ENCODE data around the gene SFTPB. TPM values are rescaled to one million over a fixed set of nuclear protein-coding genes. Genes with fewer than 3 reads are reported as not detected.

The SFTPB gene
- total RNA-seq, 1 donor from 2014 or later = not detected

DNA sequence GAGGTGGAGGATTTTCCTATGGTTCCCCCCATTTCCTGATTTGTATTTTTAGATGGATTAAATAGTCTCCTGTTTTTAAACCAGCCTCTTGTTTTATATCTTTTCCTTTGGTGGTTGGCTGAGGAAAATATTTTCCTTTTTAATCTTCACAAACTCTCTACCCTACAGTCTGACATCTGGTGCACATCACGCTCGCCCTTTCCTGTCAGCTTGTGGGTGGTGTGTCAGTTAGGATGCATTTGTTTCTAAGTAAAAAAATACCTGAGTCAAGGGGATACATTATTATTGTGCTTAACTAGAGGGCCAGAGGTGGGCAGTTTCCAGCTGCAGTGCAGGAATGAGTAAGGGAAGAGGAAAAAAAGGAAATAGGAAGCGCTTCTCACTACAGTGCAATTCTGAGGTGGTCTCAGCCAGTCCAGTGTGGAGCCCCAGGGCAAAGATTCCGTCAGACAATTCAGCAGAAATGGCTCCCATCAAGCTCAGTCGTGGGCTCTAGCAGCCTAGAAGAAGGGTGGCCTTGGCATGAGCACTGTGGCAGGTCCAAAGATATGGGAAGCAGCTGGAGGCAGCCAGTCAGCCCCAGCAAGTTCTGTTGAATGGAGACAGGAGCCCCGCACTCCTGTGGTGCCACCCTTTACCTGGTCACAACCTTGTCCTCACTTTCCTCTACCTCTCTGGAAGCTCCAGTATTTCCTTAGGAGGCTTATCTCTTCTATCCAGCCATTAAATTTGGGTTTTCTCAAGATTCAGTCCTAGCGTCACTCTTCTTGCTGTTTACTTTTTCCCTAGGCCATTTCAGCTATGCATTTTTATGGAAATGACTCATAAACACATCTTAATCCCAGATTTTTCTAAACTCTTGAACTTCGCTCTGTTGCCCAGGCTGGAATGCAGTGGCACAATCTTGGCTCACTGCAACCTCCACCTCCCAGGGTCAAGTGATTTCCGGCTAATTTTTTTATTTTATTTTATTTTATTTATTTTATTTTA is 18.5 kb downstream of the SFTPB start:
- H3K36me3 ChIP-seq = peaks cover 95% of the 10 kb centered on the region
- H3K27ac ChIP-seq (replicated peaks) = peak overlapping the region; percentile 54

DNA sequence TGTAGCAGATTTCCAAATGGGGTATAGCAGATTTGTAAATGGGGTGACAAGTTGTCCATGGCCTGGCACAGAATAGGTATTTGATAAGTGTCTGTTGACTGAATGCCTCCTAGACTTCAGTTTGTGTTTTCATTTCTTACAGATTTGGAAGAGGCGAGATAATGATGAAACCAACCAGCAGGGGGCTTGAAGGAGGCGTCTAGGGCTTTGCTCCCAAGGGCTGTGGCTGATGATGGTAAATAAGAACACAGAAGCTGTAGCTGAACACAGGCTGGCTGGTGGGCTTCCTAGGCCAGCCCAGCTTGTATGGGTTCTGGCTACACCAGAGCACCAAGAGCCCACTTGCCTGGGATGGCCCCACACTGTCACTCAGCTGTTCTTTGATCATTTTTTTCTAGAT is 19.4 kb downstream of the SFTPB start:
- Histone ChIP-seq H3K36me3 (peaks cover 95% of the 10 kb centered on the region), H3K4me1 (peaks cover 16% of the 10 kb centered on the region), H3K4me3 (no peak overlapping the region), H3K27me3 (ENCODE audit: low read depth) (no peaks in the 10 kb centered on the region), H3K9me3 (replicated peaks) (no peaks in the 10 kb centered on the region), H3K27ac (replicated peaks) (peak overlapping the region; percentile 54)
- DNase-seq = no peak
- intact Hi-C loops (cut with micrococcal nuclease) = loop anchor here (10.0 kb wide), 1 partner anchor 56 kb away; no protein-coding TSS in a partner anchor
- TF ChIP-seq, protein P1, sequence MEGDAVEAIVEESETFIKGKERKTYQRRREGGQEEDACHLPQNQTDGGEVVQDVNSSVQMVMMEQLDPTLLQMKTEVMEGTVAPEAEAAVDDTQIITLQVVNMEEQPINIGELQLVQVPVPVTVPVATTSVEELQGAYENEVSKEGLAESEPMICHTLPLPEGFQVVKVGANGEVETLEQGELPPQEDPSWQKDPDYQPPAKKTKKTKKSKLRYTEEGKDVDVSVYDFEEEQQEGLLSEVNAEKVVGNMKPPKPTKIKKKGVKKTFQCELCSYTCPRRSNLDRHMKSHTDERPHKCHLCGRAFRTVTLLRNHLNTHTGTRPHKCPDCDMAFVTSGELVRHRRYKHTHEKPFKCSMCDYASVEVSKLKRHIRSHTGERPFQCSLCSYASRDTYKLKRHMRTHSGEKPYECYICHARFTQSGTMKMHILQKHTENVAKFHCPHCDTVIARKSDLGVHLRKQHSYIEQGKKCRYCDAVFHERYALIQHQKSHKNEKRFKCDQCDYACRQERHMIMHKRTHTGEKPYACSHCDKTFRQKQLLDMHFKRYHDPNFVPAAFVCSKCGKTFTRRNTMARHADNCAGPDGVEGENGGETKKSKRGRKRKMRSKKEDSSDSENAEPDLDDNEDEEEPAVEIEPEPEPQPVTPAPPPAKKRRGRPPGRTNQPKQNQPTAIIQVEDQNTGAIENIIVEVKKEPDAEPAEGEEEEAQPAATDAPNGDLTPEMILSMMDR (IDR thresholded peaks at IDR 0.05; ENCODE audit: borderline replicate concordance) = peak; percentile 57

More for the DNA sequence above, 18.5 kb downstream of the SFTPB start:
- TF ChIP-seq, protein P1 (IDR thresholded peaks at IDR 0.05; ENCODE audit: borderline replicate concordance) = no peak
- no peak for DNase-seq
- no peaks in the 10 kb centered on the region for H3K9me3 ChIP-seq (replicated peaks)
- no peak overlapping the region for H3K4me3 ChIP-seq
- H3K4me1 ChIP-seq = peaks cover 16% of the 10 kb centered on the region
- intact Hi-C loops (cut with micrococcal nuclease) = loop anchor here (10.0 kb wide), 1 partner anchor 55 kb away; no protein-coding TSS in a partner anchor
- no peaks in the 10 kb centered on the region for H3K27me3 ChIP-seq (ENCODE audit: low read depth)

DNA sequence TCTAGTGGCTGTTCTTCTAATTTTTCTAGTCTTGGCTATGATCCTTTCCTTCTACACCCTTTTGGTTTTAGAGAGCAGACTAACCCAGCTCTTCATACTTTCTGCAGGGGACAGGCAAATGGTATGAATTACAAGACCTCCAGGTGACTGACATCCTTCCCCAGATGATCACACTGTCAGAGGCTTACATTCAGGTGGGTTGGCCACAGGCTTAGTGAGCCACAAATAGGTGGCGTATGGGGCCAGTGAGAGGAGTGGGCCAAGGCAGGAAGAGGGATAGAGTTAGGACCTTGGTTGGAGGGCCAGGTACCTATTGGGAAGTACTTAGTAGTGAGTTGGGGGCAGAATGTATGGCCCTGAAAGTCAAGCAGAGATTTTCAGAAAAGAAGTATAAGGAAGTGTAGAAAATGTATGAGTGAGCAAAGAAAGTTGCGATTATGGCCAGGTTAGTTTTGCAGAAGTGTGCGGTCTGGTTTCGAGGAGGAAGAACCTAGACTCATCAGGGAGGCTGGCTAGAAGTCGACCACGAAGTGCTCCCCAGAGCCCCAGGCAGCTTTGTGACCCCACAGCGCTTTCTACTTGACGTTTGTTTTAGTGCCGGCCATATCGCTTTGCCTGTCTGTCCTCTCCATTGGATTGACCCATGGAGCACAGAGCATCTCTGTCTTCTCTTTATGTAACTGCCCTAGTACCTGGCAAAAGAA is 20.0 kb downstream of the SFTPB start:
- Histone ChIP-seq H3K27ac (replicated peaks) (no peak overlapping the region), H3K4me3 (no peak overlapping the region), H3K36me3 (peaks cover 95% of the 10 kb centered on the region), H3K9me3 (replicated peaks) (no peaks in the 10 kb centered on the region), H3K27me3 (ENCODE audit: low read depth) (no peaks in the 10 kb centered on the region), H3K4me1 (peaks cover 16% of the 10 kb centered on the region)
- DNase-seq = no peak
- intact Hi-C loops (cut with micrococcal nuclease) = loop anchor here (10.0 kb wide), 1 partner anchor 57 kb away; no protein-coding TSS in a partner anchor
- TF ChIP-seq, protein P1 (IDR thresholded peaks at IDR 0.05; ENCODE audit: borderline replicate concordance) = no peak

DNA sequence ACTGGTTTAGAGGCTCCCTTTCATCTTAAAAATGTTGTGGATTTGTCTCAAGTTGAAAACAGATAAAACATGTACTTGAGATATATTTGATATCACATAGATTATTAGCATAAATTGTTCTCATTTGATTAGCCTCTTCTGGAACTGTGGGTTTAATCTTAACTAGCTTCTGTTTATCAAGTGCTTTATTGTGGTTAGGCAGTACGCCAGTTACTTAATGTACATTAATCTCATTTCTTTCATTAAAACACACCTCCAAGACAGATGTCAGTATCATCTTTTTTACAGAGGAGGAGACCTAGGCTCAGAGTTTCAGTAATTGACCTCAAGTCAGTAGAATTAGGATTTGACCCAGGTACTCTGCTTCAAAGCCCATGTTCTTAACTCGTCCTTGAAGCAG is 21.8 kb downstream of the SFTPB start:
- no peak for DNase-seq
- intact Hi-C loops (cut with micrococcal nuclease) = loop anchor here (10.0 kb wide), 1 partner anchor 59 kb away; no protein-coding TSS in a partner anchor
- no peak overlapping the region for H3K4me3 ChIP-seq
- peaks cover 99% of the 10 kb centered on the region for H3K36me3 ChIP-seq
- H3K9me3 ChIP-seq (replicated peaks) = no peaks in the 10 kb centered on the region
- H3K27ac ChIP-seq (replicated peaks) = no peak overlapping the region
- H3K27me3 ChIP-seq (ENCODE audit: low read depth) = no peaks in the 10 kb centered on the region
- TF ChIP-seq, protein P1 (IDR thresholded peaks at IDR 0.05; ENCODE audit: borderline replicate concordance) = no peak
- peaks cover 16% of the 10 kb centered on the region for H3K4me1 ChIP-seq

DNA sequence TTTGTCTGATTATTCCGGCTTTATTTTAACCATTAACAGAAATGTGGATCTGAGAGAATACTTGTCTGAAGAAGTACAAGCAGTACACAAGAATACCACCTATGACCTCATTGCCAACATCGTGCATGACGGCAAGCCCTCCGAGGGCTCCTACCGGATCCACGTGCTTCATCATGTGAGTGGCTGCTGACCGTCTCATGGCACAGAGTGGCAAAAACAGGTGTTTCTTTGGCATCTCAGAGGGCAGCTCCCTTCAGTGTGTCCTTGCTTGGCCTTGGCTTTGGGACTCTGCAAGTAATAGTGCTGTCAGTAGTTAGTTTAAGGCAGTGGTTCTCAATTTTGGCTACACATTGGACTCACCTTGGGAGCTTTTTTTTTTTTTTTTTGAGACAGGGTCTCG is 23.1 kb downstream of the SFTPB start:
- intact Hi-C loops (cut with micrococcal nuclease) = loop anchor here (10.0 kb wide), 1 partner anchor 60 kb away; no protein-coding TSS in a partner anchor
- peaks cover 100% of the 10 kb centered on the region for H3K36me3 ChIP-seq
- TF ChIP-seq, protein P1 (IDR thresholded peaks at IDR 0.05; ENCODE audit: borderline replicate concordance) = no peak
- no peak overlapping the region for H3K4me3 ChIP-seq
- H3K27ac ChIP-seq (replicated peaks) = no peak overlapping the region
- H3K4me1 ChIP-seq = peaks cover 15% of the 10 kb centered on the region
- H3K27me3 ChIP-seq (ENCODE audit: low read depth) = no peaks in the 10 kb centered on the region
- DNase-seq = no peak
- no peaks in the 10 kb centered on the region for H3K9me3 ChIP-seq (replicated peaks)
